H1 (cell line): ENCODE measurements around the gene PLEKHN1.

Experiments
- ATF2 ChIP-seq: IDR thresholded peaks from 2 replicates; pipeline ENCODE4 v1.6.1; 2012; ENCODE audit warnings: low read length, inconsistent platforms
- ATF3 ChIP-seq: IDR thresholded peaks from 2 replicates; pipeline ENCODE4 v1.6.1; 2011; ENCODE audit warnings: low read depth, mild to moderate bottlenecking, low read length; ENCODE audit not compliant: insufficient read depth
- CTCF ChIP-seq, 3 experiments: IDR thresholded peaks; 1 replicate in 2 of 3; 2 replicates in 1 of 3; pipeline versions ENCODE4 v1.5.1 to v1.6.1; 2011; ENCODE audit warnings: low read length in 3 of 3, mild to moderate bottlenecking in 3 of 3, inconsistent platforms in 2 of 3, low read depth in 1 of 3, moderate library complexity in 1 of 3; ENCODE audit not compliant: insufficient read depth in 1 of 3; ENCODE audit errors: control extremely low read depth in 1 of 3
- EZH2 ChIP-seq: fragments of 200-600 bp; sonication (generic); IDR thresholded peaks from 2 replicates; pipeline ENCODE4 v1.7.1; 2012; ENCODE audit warnings: low read depth, mild to moderate bottlenecking, moderate library complexity, low read length, inconsistent platforms; ENCODE audit not compliant: severe bottlenecking
- HDAC6 ChIP-seq: IDR thresholded peaks from one replicate; pipeline ENCODE4 v1.7.1; 2012; ENCODE audit warnings: low read depth, mild to moderate bottlenecking, inconsistent platforms, low read length, moderate library complexity
- RNF2 ChIP-seq: fragments of 200-900, 300-1000 bp; sonication (generic); IDR thresholded peaks from 2 replicates; pipeline ENCODE4 v1.7.1; 2016; ENCODE audit warnings: borderline replicate concordance, low read depth, mild to moderate bottlenecking, antibody characterized with exemption, low read length; ENCODE audit not compliant: poor library complexity, severe bottlenecking; ENCODE audit errors: missing control alignments
- TEAD4 ChIP-seq: IDR thresholded peaks from 2 replicates; pipeline ENCODE4 v1.6.1; 2012; ENCODE audit warnings: low read depth, low read length, inconsistent platforms, mixed read lengths

GRCh38 chr1:950268-950667, 16.0 kb upstream of the PLEKHN1 start:
- TF ChIP-seq CTCF (IDR thresholded peaks at IDR 0.05; ENCODE audit: control extremely low read depth in 1 of 3, insufficient read depth in 1 of 3, low read depth in 1 of 3, low read length in 3 of 3) (no peak), EZH2 (no peak), ATF3 (no peak), RNF2 (no peak), TEAD4 (no peak), HDAC6 (no peak), ATF2 (no peak)
